PC-3 (cell line): Measurements from ENCODE around the gene HYDIN.

Source experiments
- EZH2 ChIP-seq: fragments of 300-600 bp; sonication (generic); IDR thresholded peaks from one replicate; pipeline ENCODE4 v1.6.1; 2017; ENCODE audit warnings: antibody characterized with exemption, mild to moderate bottlenecking, low read length; ENCODE audit not compliant: unreplicated experiment
- TF ChIP-seq, protein P1 (sequence below): fragments of 300-600 bp; sonication (generic); conservative IDR thresholded peaks from 2 replicates; pipeline ENCODE4 v1.5.1; 2017; ENCODE audit warnings: antibody characterized with exemption, low read depth, mild to moderate bottlenecking, low read length

DNA sequence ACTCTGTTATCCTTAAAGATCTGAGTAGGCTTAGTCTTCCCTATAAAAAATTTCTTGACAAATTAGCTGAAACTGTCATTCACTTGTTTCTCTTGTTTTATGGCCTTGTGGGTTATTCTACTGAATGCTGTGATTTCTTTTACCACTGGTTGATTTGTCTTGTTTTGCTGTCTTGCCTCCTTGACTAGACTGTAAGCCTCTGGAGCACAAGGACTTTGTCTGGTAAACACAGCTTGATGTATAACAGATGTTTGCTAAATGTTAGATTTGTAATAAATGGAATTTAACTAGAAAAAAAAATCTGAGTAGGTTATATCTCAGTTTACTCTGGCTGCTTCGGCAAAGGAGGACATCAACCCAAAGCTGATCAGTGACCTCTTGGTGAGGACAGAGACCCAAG, 451.2 kb downstream of the HYDIN start:
- TF ChIP-seq, protein P1, sequence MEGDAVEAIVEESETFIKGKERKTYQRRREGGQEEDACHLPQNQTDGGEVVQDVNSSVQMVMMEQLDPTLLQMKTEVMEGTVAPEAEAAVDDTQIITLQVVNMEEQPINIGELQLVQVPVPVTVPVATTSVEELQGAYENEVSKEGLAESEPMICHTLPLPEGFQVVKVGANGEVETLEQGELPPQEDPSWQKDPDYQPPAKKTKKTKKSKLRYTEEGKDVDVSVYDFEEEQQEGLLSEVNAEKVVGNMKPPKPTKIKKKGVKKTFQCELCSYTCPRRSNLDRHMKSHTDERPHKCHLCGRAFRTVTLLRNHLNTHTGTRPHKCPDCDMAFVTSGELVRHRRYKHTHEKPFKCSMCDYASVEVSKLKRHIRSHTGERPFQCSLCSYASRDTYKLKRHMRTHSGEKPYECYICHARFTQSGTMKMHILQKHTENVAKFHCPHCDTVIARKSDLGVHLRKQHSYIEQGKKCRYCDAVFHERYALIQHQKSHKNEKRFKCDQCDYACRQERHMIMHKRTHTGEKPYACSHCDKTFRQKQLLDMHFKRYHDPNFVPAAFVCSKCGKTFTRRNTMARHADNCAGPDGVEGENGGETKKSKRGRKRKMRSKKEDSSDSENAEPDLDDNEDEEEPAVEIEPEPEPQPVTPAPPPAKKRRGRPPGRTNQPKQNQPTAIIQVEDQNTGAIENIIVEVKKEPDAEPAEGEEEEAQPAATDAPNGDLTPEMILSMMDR: no peak
- no peak for TF ChIP-seq EZH2
